GM12873 (cell line): ENCODE data around the gene TAC4.

ENCODE experiments used
- TF ChIP-seq, protein P1 (sequence below): IDR thresholded peaks from 2 replicates; pipeline ENCODE4 v1.5.1; 2012; ENCODE audit warnings: low read depth, mild to moderate bottlenecking, moderate library complexity, low read length, control low read depth; ENCODE audit not compliant: insufficient read depth; ENCODE audit errors: missing control alignments

TAC4 gene

DNA sequence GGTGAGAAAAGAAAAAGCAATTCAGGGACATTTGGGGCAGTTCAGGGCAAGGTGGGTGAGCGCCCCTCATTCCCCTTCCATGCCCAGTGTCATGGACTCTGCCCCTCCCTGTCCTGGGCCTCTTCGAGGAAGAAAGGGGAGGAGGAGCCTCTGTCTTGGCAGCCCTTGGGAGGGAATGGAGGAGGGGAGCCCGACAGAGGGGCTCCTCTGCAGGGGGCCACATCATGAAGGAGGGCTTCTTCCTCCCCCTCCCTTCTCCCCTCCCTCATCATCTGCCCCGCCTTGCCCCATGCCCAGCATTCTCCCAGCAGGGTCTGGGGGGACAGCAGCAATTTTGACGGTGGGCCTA is 33.2 kb upstream of the TAC4 start:
- TF ChIP-seq, protein P1, sequence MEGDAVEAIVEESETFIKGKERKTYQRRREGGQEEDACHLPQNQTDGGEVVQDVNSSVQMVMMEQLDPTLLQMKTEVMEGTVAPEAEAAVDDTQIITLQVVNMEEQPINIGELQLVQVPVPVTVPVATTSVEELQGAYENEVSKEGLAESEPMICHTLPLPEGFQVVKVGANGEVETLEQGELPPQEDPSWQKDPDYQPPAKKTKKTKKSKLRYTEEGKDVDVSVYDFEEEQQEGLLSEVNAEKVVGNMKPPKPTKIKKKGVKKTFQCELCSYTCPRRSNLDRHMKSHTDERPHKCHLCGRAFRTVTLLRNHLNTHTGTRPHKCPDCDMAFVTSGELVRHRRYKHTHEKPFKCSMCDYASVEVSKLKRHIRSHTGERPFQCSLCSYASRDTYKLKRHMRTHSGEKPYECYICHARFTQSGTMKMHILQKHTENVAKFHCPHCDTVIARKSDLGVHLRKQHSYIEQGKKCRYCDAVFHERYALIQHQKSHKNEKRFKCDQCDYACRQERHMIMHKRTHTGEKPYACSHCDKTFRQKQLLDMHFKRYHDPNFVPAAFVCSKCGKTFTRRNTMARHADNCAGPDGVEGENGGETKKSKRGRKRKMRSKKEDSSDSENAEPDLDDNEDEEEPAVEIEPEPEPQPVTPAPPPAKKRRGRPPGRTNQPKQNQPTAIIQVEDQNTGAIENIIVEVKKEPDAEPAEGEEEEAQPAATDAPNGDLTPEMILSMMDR = no peak

DNA sequence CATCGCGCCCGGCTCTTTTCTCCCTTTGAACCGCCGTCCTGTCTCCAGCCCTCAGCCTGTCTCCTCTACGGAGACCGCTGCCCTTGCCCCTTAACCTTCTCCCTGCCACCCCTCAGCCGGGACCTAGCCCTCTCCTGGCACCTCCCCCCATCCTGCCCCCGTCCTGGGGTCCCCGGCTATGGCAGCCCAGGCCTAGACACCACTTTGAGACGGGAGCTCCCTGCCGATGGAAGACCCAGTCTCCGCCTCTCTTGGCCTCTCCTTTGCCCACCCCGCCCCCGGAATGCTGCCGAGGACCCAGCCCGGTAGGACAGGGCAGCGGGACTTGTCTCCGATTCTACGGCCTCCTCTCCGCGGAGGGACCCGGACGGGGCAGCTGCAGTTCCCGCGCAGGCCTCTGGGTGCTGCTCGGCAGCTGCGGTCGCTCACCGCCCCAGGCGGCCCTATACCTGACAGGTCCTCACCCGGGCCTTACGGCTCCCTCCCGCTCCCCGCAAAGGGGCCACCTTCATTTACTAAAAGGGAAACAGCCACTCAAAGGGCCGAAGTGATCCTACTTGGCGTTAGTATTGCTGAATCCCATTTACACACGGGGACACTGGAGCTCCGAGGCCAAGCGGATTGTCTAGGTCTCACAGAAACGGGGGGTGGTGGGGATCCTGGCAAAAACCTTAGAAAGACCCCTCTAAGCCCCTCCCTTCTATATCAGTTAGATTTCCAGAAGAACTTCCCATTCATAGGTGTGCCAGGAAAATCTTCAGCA is 32.6 kb upstream of the TAC4 start:
- TF ChIP-seq, protein P1 = peak; percentile 97

DNA sequence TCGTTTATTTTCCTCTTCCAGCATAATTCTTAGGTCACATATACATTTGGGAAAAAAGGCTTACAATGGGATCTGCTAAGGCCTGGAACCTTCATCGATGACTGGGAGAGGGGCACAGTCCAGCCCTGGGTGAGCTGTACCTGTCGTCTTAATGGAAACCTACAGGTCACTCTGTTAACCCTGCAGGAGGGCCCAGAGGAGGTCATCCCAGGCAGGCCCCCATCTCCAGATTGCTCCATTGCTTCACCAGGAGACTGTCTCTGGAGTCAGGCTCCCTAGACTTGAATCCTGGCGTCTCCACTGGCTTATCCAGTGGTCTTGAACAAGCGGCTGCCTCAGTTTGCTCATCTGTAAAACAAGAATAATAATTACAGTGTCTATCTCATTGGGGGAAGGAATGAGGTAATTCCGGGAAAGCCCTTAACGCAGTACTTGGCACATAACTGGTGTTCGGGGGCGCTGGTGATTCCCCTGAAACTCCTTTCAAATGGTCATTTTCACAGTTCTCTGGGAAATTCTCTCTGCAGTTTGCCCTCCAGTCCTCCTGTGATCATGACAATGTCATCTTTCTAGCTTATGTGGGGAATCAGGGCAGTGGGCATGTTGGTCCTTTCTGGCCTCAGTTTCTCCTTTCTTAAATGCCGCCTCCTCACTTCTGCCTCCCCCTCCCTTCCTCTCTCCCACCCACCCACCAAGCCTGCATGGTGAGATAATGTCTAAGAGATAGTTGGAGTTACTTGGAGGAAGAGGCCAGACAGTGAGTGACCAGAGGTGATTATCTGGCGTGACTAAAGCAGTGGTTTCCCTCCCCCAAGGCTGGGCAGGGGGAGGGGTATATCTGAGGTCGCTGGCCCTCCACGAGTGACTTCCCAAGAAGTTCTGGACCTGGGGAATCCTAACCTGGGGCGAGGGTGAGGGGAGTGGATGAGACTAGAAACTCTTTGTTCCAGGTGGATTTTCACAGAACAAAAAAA is 31.3 kb upstream of the TAC4 start:
- TF ChIP-seq, protein P1 = no peak

DNA sequence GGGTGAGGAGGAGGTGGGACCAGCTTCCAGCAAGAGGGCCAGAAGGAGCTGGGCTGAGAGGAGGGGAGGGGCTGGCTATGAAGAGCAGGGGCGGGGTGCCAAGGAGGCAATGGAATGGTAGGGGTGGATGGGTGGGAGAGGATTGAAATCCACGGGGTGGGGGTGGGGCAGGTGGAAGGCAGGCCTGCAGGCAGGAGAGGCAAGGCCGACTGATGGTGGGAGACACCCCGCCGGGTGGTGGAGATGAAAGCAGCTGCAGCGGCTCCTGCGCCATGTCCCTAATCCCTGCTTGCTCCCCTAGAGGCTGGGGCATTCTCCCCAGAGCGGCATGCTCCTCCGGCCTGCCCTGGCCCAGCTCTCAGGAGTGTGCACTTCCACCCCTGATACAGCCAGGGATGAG is 27.8 kb upstream of the TAC4 start:
- TF ChIP-seq, protein P1 = no peak

DNA sequence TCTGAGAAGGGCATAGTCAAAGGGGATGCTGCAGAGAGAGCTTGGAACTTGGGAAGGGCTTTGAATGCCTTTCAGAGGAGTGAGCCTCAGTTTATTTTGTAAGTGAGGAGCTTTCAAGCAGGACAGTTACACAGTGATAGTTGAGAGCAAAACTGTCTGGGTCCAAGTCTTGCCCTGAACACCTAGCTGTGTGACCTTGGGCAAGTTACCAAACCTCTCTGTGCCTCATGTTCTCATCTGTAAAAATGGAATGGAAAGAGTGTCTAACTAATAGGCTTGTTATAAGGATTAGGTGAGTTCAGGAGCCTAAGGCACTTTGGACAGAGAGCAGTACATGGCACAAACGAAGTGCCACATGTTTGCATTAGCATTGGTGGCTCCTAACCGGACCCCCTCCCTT is 27.0 kb upstream of the TAC4 start:
- TF ChIP-seq, protein P1 = no peak

DNA sequence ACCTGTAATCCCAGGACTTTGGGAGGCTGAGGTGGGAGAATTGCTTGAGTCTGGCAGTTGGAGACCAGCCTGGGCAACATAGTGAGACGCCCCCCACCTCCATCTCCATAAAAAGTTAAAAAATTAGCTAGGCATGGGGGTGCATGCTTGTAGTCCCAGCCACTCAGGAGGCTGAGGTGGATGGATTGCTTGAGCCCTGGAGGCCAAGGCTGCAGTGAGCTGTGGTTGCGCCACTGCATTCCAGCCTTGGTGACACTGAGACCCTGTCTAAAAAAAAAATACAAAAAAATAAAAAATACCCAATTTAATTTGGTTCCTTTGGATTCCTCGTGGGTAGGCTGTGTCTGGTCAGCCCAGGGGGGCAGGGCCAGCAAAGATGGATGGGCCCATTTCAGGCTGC is 26.1 kb upstream of the TAC4 start:
- TF ChIP-seq, protein P1 = no peak

DNA sequence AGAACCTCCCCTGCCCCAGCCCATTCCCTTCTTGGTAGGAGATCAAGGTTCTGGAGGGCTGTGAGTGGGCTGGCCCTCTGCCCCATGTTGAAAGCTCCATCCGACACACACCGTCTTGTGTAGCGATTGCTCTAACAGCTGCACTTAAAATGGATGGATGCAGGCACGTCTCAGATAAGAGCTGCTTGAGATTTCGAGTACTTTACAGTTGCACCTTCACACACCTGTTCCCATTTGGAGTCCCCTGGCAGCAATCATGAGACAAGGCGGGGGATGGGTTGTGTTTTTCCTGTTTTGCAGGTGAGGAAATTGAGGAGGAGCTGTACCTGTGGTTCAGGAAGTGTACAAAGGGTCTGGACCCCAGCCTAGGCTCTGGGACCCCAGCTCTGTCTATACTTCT is 25.6 kb upstream of the TAC4 start:
- TF ChIP-seq, protein P1 = no peak
